HG03558 (cell line): ENCODE measurements around the gene TMOD2.
A peak's percentile ranks its signal among the peaks of the same experiment; 100 is the strongest.

Experiments
- ATAC-seq: cut with Tn5 transposase; IDR thresholded peaks from one replicate; pipeline ENCODE4 v1.9.1; 2021; ENCODE audit warnings: moderate number of reproducible peaks; ENCODE audit not compliant: unreplicated experiment; ENCODE audit errors: extremely low read depth

The TMOD2 gene

GRCh38 chr15:51735228-51736010, 16.0 kb upstream of the TMOD2 start:
- ATAC-seq, result no peak

- no peak for ATAC-seq
These were observed 15.3 kb upstream of the TMOD2 start for GRCh38 chr15:51736069-51736468.

GRCh38 chr15:51736751-51737521, 14.5 kb upstream of the TMOD2 start:
- no peak for ATAC-seq

GRCh38 chr15:51737522-51738305, 13.7 kb upstream of the TMOD2 start, which contains the start of gene LYSMD2:
Gene LYSMD2, minus strand, starts transcription at chr15:51737655. Its CDS starts 33 bp downstream, at chr15:51737622.
- no peak for ATAC-seq

GRCh38 chr15:51738553-51738952, 12.8 kb upstream of the TMOD2 start:
- no peak for ATAC-seq

- ATAC-seq, result no peak
These were observed 12.2 kb upstream of the TMOD2 start for GRCh38 chr15:51739061-51739712.

- ATAC-seq, result no peak
These were observed 2.1 kb upstream of the TMOD2 start for GRCh38 chr15:51749307-51749706.

- no peak for ATAC-seq
These were observed 1.2 kb upstream of the TMOD2 start for GRCh38 chr15:51750186-51750585.

GRCh38 chr15:51751697-51752683, 593 bp downstream of the TMOD2 start:
- peak; percentile 12 for ATAC-seq

GRCh38 chr15:51752888-51753287, 1.5 kb downstream of the TMOD2 start:
- no peak for ATAC-seq

GRCh38 chr15:51754267-51754666, 2.9 kb downstream of the TMOD2 start:
- no peak for ATAC-seq

- no peak for ATAC-seq
These were observed 4.4 kb downstream of the TMOD2 start for GRCh38 chr15:51755790-51756189.

- ATAC-seq, result no peak
These were observed 5.1 kb downstream of the TMOD2 start for GRCh38 chr15:51756482-51756881.

GRCh38 chr15:51757450-51757849, 6.1 kb downstream of the TMOD2 start:
- no peak for ATAC-seq

GRCh38 chr15:51758645-51759044, 7.2 kb downstream of the TMOD2 start:
- ATAC-seq, result no peak

- ATAC-seq, result no peak
These were observed 8.2 kb downstream of the TMOD2 start for GRCh38 chr15:51759557-51760070.

- ATAC-seq, result no peak
These were observed 9.4 kb downstream of the TMOD2 start for GRCh38 chr15:51760805-51761204.

- no peak for ATAC-seq
These were observed 14.4 kb downstream of the TMOD2 start for GRCh38 chr15:51765751-51766150.

- no peak for ATAC-seq
These were observed 14.9 kb downstream of the TMOD2 start for GRCh38 chr15:51766341-51766740.
